BJ (cell line): Measurements from ENCODE around the gene SRRT. TPM values are rescaled to one million over a fixed set of nuclear protein-coding genes. Genes with fewer than 3 reads are reported as not detected.

Experiments used
- CTCF ChIA-PET: fragments of 350-600 bp; formaldehyde crosslinking; extraction: SDS; loops from one replicate; lab custom pipeline; 2021; ENCODE audit warnings: antibody characterized with exemption, inconsistent platforms; lab: Yijun Ruan, JAX
- POLR2A ChIA-PET: fragments of 300-600 bp; sonication (Branson Sonifier 250); formaldehyde crosslinking; extraction: SDS; loops from one replicate; lab custom pipeline; 2021; ENCODE audit warnings: antibody characterized with exemption; lab: Charles Lee
- DNase-seq: peaks from one replicate; pipeline ENCODE4 v3.0.0-alpha.2; 2011; ENCODE audit warnings: low read depth
- H3K27me3 ChIP-seq: 2 replicates; pipeline ENCODE4 v1.6.0; 2011; ENCODE audit warnings: low read length; ENCODE audit not compliant: control insufficient read depth, insufficient read depth
- H3K36me3 ChIP-seq: 2 replicates; pipeline ENCODE4 v1.5.1; 2011; ENCODE audit warnings: low read length; ENCODE audit not compliant: control insufficient read depth, insufficient read depth
- H3K4me3 ChIP-seq: 2 replicates; pipeline ENCODE4 v1.5.1; 2011; ENCODE audit warnings: low read depth, mild to moderate bottlenecking, control low read depth, low read length
- polyA plus RNA-seq: library from polyadenylated mRNA; depleted of rRNA; stranded (reverse); fragments of >200 nt; gene quantifications from 2 replicates; pipeline ENCODE4 v1.2.3, GENCODE V29; 2011
- TF ChIP-seq, protein P1 (sequence below): IDR thresholded peaks from 2 replicates; pipeline ENCODE4 v1.5.1; 2011; ENCODE audit warnings: low read depth, mild to moderate bottlenecking, control low read depth, inconsistent platforms, low read length, moderate library complexity; ENCODE audit not compliant: insufficient read depth

SRRT gene
- polyA plus RNA-seq, 1 experiment = 47.1 TPM

GRCh38 chr7:100895701-100895955 is 20.7 kb downstream of the SRRT start, which contains the start of gene ACHE:
Gene ACHE (minus strand): TSS chr7:100895888. CDS start chr7:100894232, 1,656 bp downstream.
- H3K4me3 ChIP-seq = peak within 1 kb of the TSS; percentile 37
- TF ChIP-seq, protein P1, sequence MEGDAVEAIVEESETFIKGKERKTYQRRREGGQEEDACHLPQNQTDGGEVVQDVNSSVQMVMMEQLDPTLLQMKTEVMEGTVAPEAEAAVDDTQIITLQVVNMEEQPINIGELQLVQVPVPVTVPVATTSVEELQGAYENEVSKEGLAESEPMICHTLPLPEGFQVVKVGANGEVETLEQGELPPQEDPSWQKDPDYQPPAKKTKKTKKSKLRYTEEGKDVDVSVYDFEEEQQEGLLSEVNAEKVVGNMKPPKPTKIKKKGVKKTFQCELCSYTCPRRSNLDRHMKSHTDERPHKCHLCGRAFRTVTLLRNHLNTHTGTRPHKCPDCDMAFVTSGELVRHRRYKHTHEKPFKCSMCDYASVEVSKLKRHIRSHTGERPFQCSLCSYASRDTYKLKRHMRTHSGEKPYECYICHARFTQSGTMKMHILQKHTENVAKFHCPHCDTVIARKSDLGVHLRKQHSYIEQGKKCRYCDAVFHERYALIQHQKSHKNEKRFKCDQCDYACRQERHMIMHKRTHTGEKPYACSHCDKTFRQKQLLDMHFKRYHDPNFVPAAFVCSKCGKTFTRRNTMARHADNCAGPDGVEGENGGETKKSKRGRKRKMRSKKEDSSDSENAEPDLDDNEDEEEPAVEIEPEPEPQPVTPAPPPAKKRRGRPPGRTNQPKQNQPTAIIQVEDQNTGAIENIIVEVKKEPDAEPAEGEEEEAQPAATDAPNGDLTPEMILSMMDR = no peak
- H3K27me3 ChIP-seq = peaks cover 13% of the 10 kb centered on the region
- CTCF ChIA-PET = interaction anchor here (0.6 to 3.7 kb wide), 15 partner anchors 9 to 387 kb away, joined by 3 to 40 read pairs (median 11); partner anchors contain the start of genes SRRT and TRIM56
- H3K36me3 ChIP-seq = no peaks in the 10 kb centered on the region
- POLR2A ChIA-PET = interaction anchor here (0.6 kb wide), 1 partner anchor 231 kb away, joined by 3 read pairs; the partner anchor contains the start of gene SERPINE1
- no peak for DNase-seq

GRCh38 chr7:100895956-100896731 is 21.2 kb downstream of the SRRT start:
- POLR2A ChIA-PET = interaction anchor here (0.6 kb wide), 1 partner anchor 231 kb away, joined by 3 read pairs; the partner anchor contains the start of gene SERPINE1
- DNase-seq = no peak
- TF ChIP-seq, protein P1 = no peak
- no peaks in the 10 kb centered on the region for H3K36me3 ChIP-seq
- H3K4me3 ChIP-seq = no peak overlapping the region
- H3K27me3 ChIP-seq = peaks cover 16% of the 10 kb centered on the region
- CTCF ChIA-PET = interaction anchor here (0.6 to 3.7 kb wide), 17 partner anchors 8 to 387 kb away, joined by 3 to 40 read pairs (median 9); partner anchors contain the start of genes SRRT and TRIM56

- DNase-seq = no peak
- ChIA-PET POLR2A (no interaction called here), CTCF (interaction anchor here (0.6 to 1.8 kb wide), 6 partner anchors 156 to 180 kb away, joined by 3 to 6 read pairs (median 4); no protein-coding TSS in a partner anchor)
- Histone ChIP-seq H3K4me3 (peak overlapping the region; percentile 20; the same call in 1 of the 2 replicates), H3K36me3 (no peaks in the 10 kb centered on the region), H3K27me3 (peaks cover 16% of the 10 kb centered on the region)
- TF ChIP-seq, protein P1 = peak; percentile 73
Measured at GRCh38 chr7:100896732-100897608, 22.1 kb downstream of the SRRT start.

DNA sequence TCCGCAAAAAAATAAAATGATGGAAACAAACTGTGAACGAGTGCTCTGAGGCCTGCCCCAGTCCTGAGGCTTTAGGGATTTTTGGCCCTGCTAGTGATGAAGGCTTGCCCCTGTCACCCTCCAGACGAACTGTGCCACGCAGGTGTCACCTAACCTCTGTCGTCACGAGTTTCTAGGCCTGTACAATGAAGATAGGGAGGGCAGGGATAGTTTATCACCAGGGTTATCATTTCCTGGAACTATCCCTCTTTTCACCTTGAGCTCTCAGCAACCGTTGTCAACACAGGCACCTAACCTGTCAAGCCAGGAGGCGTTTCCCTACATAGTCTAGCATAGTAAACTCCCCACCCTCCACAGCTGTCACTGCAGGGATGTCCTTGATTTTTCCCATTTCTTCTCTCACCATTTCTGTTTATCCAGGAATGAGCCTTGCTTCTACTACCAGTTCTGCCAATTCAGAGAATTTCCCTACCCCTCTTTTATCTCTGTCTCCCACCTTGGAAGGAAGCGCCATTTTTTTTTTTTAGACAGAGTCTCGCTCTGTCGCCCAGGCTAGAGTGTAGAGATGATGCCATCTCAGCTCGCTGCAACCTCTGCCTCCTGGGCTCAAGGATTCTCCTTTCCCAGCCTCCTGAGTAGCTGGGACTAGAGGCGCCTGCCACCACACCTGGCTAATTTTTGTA is 23.0 kb downstream of the SRRT start:
- Histone ChIP-seq H3K36me3 (no peaks in the 10 kb centered on the region), H3K4me3 (no peak overlapping the region), H3K27me3 (peaks cover 16% of the 10 kb centered on the region)
- DNase-seq = no peak
- TF ChIP-seq, protein P1 = no peak
- ChIA-PET CTCF (interaction anchor here (0.6 to 4.6 kb wide), 13 partner anchors 13 to 394 kb away, joined by 3 to 37 read pairs (median 3); no protein-coding TSS in a partner anchor), POLR2A (no interaction called here)
